ENCODE measurements around the gene PPL. TPM values are rescaled to one million over a fixed set of nuclear protein-coding genes. Genes with fewer than 3 reads are reported as not detected.
A peak's percentile ranks its signal among the peaks of the same experiment; 100 is the strongest.
"Not testable (repeated sequence)": the region's sequence is repeated elsewhere in the genome, so short reads cannot be mapped to it uniquely, and the experiment has no call there.

PPL gene
- total RNA-seq, 1 donor from 2014 or later: 14.9 TPM

DNA sequence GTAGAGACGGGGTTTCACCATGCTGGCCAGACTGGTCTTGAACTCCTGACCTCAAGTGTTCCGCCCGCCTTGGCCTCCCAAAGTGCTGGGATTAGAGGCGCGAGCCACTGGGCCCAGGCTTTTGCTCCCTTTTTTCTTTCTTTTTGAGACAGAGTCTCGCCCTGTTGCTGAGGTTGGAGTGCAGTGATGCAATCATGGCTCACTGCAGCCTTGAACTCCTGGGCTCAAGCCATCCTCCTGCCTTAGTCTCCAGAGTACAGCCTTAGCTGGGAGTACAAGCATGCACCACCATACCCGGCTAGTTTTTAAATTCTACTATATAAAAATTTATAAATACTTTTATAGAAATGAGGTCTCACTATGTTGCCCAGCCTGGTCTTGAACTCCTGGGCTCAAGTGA is 26.6 kb upstream of the PPL start:
- intact Hi-C loops (cut with DNase I); DNase-seq; ATAC-seq (ENCODE audit: poor library complexity): not testable (repeated sequence)

DNA sequence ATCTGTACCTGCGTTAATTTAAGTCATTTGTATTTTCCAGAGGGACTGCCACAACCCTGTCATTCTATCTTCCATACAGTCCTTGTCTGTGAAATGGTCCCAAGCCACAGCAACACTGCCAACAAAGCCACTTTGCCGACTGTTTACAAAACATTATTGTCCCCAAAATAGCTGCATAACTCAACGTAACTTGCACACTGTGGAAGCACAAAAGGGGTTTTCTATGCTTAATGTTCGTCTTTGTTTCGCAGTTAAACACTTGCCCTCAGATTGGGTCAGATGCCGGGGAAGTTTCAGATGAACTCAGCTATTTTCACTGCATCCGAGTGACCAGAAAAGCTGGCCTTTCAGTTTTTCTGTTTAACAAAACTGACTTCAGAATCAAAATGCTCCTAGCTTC is 25.8 kb upstream of the PPL start:
- DNase-seq: no peak
- ATAC-seq (ENCODE audit: poor library complexity): no peak
- intact Hi-C loops (cut with DNase I): no loop called here

DNA sequence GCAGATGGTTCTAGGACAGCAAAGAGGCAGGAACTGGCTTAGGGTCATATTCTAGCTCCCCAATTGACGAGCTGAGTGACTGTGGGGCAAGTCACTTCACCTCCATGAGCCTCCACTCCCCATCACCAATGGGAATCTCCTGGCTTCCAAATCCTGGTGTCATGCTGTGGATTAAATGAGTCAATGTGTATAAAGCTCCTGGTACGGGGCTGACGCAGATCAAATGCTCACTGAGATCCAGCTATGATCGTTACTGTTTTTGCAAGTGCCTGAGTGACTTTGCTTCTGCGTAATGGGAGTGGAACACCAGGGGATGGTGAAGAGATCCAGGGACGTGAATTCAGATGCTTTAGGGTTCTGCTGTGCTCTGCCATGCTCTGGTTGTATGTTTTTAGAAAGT is 23.6 kb upstream of the PPL start:
- no peak for ATAC-seq (ENCODE audit: poor library complexity)
- intact Hi-C loops (cut with DNase I): no loop called here
- DNase-seq: no peak

DNA sequence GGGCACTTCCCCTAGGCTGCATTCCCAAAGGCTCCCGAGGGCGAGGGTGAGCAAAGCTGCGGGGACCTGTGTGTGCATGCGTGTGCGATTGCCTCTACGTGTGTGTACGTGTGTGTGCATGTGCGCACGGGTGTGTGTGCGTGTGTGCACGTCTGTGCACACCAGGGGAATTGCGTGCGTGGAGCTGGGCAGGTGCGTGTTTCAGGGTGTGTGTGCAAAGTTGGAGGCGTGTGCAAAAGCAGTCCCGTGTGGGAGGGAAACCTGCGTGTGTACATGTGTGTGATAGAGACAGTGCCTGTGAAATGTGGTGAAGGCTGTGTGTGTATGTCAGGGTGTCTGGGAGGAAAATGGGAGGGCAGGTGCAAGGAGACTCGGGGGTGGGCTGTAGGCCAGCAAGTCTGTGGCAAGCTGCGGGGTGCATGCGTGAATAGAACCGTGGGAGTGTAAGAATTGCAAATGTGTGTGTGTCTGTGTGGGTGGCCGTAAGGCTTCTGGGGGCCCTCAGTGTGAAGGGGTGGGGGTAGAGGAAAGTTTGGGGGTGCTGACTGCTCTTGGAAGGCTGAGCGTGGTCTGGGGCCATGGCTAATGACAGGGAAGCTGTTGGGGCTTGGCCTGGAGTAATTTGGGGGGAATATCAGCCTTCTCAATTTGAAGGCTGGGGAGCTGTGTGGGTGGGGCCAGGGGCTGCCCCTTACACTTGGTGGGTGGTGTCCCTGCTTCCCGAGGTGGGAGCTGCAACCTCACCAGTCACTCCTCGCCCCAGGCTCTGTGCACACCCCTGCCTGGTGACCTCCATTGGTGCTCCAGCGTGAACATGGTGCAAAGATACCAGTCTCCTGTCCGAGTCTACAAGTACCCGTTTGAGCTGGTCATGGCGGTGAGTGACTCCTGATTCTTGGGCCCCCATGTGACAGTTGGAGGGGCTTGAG is 21.8 kb upstream of the PPL start:
- ATAC-seq (ENCODE audit: poor library complexity) (no peak), DNase-seq (no peak)
- intact Hi-C loops (cut with DNase I): loop anchor here (10.0 kb wide), 2 partner anchors 154 to 224 kb away; partner anchors contain the start of genes ANKS3, DNAAF8 and ROGDI

DNA sequence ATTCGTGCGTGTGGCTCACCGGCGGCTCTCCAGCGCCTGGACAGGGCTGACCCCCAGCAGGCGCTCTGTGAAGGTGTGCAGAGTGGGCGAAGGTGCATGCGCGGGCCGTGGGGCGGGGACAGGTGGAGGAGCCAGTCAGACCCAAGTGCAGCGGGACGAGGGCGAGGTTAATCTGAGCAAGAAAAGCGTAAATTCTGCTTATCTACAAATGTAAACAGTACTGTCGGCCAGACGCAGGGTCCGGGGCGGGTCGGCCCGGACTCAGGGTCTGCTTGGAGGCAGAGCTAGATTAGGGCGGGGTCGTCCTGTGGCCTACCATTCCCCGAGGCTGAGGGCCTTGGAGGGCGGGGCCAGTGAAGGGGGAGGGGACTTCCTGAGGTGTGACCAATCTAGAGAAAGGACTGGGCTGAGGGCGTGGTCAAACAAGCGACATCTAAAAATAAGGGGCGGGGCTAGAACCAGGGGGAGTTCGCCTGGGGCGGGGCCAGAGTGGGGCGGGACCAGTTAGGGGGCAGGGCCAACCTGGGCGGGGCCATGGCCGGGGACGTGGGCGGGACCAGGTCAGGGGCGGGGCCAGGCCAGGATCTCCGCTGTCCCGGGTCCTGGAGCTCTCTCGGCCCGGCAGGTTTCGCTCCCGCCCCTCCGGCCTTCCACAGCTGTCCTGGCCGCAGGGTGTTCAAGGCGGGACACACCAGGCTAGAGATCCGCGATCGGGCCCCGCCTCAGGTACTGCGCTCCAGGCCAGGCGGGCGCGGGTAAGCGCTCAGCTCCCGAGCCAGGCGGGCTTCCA is 21.0 kb upstream of the PPL start, which contains the start of gene SEC14L5:
Gene SEC14L5 (plus strand): TSS at position 611 of the 790 bp plus-strand sequence. CDS start 994 bp downstream, outside the sequence.
- peak; percentile 97 for DNase-seq
- intact Hi-C loops (cut with DNase I): loop anchor here (10.0 kb wide), 2 partner anchors 153 to 223 kb away; partner anchors contain the start of genes ANKS3, DNAAF8 and ROGDI

DNA sequence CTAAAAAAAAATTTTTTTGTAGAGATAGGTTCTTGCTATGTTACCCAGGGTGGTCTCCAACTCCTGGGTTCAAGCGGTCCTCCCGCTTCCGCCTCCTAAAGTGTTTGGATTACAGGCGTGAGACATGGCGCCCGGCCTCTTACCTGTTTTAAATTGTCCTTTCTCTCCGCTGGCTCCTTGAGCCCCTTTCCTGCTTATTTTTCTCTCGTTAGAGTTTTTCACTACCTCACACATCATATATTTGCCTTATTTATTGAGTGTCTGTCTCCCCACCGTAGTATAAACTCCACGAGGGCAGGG is 20.4 kb upstream of the PPL start:
- intact Hi-C loops (cut with DNase I): loop anchor here (10.0 kb wide), 2 partner anchors 153 to 223 kb away; partner anchors contain the start of genes ANKS3, DNAAF8 and ROGDI
- no peak for DNase-seq
- ATAC-seq (ENCODE audit: poor library complexity): no peak

More for the DNA sequence above, 21.0 kb upstream of the PPL start, which contains the start of gene SEC14L5:
- ATAC-seq (ENCODE audit: poor library complexity): peak; percentile 97

DNA sequence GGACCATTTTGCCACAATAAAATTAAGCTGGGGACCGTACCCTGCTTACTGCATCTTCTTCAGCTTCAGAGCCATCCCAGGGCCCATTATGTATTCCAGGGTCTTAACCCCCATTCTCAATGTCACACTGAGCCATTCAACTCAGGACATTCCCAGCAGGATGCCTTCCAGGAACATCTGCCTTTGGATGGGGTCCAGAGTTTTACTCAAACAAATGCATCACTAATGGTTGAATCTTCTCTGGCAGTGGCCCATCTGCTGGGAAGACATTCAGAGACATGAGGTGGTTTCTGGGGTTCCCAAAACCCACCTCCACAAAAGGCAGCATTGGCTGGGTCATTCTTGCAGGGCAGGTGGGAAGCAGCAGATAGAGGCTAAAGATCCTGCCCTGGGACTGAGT is 17.8 kb upstream of the PPL start:
- DNase-seq (no peak), ATAC-seq (ENCODE audit: poor library complexity) (no peak)
- intact Hi-C loops (cut with DNase I): loop anchor here (10.0 kb wide), 2 partner anchors 150 to 220 kb away; partner anchors contain the start of genes ANKS3, DNAAF8 and ROGDI

DNA sequence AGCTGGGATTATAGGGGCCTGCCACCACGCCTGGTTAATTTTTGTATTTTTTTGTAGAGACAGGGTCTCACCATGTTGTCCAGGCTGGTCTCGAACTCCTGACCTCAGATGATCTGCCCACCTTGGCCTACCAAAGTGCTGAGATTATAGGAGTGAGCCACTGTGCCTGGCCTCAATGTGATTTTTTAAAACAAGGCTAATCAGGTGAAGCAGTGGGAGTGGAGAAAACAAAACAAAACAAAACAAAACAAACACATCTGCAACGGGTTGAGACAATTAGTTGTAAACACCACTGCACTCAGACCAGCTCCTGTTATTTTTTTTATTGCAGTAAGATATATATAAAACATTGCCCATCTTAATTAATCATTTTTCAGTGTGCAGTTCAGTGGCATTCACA is 14.6 kb upstream of the PPL start:
- intact Hi-C loops (cut with DNase I): loop anchor here (10.0 kb wide), 2 partner anchors 147 to 217 kb away; partner anchors contain the start of genes ANKS3, DNAAF8 and ROGDI
- DNase-seq; ATAC-seq (ENCODE audit: poor library complexity): not testable (repeated sequence)

DNA sequence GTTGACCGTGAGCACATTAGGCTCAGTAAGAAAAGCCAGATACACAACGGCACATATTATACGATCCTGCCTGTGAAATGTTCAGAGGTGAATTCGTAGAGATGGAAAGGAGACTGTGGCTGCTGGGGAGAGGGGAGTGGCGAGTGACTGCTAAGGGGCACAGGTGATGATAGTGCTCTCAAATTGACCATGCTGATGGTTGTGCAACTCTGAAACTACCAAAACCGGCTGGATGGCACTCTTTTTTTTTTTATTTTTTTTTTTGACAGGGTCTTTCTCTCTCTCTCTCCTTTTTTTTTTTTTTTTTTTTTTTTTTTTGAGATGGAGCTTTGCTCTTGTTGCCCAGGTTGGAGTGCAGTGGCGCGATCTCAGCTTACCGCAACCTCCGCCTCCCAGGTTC is 13.0 kb upstream of the PPL start:
- ATAC-seq (ENCODE audit: poor library complexity) (no peak), DNase-seq (no peak)
- intact Hi-C loops (cut with DNase I): loop anchor here (10.0 kb wide), 2 partner anchors 145 to 215 kb away; partner anchors contain the start of genes ANKS3, DNAAF8 and ROGDI

DNA sequence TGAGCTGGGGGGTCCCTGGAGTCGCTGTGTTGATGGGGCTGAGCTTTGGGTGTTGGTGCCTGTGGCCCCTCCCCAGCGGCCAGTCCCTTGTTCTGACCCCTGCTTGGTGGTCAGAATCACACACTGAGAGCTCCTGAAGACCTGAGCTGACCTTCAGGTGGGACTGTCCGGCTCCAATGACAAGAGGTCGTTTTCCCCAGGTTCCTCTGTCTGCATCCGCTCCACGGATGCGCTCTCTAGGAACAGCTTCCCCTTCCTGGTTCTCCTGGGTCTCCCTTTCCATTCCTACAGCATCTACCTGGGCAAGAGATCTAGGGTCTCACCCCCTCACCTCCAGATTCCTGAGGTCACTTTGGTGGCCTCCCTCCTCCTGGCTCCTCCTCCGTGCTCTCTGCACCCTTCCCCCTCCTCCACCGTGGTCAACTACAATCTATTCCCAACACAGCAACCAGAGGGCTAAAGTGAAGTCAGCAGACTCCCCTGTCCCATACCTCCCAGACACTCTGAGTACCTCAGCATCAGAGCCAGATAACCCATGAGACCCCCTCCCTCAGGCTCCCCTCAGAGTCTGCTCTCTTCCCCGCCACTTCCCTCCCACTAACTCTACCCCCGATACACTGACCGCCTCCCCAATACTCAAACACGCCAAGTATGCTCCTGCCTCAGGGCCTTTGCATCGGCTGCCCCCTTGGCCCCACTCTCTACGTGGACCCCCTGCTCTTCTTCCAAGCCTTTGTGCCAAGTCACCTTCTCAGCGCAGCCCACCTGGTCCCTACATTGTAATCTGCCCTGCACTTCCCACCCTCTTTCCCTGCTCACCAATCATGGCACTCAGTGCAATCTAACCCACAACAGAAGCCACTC is 12.2 kb upstream of the PPL start:
- DNase-seq (no peak), ATAC-seq (ENCODE audit: poor library complexity) (no peak)
- intact Hi-C loops (cut with DNase I): no loop called here

DNA sequence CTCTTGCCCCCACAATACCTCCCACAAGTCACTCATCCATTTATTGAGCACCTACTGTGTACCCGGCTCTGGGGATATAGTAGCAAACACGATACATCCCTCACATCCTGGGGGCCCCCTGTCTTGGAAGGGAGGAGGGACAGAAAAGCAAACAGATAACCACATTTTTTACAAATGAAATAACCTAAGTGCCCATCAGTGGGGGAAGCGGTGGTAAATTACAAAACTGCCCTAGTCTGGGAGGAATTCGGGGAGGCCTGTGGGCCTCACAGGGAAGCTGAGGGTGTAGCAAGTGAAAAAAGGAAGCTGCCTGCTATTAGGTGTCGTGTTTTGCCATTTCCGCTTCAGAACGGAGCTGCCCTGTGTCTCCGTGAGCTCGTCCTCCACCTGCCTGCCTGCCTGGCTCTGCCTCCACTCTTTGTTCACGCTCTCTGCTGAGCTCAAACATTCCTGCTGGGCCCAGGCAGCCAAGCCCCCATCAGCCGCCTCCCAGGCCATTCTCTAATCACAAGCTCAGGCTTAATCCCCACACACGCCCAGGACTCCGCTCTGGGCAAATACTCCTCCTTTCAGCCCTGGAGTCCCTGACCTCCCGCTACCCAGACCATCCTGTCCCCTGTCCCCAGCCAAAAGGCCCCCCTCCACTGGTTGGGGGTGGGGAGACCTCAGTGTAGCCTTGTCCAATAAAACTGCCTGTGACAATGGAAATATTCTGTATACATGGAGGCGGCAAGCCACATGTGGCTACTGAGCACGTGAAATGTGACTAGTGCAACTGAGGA is 11.0 kb upstream of the PPL start:
- no peak for ATAC-seq (ENCODE audit: poor library complexity)
- DNase-seq: no peak
- intact Hi-C loops (cut with DNase I): no loop called here

DNA sequence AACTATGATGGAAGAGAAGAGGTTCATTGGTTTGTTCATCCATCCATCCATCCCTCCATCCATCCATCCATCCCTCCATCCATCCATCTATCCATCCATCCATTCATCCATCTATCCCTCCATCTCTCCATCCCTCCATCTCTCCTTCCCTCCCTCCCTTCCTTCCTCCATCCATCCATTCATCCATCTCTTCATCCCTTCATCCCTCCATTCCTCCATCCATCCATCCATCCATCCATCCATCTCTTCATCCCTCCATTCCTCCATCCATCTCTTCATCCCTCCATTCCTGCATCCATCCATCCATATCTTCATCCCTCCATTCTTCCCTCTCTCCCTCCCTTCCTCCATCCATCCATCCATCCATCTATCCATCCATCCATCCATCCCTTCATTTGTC is 10.0 kb upstream of the PPL start:
- DNase-seq (no peak), ATAC-seq (ENCODE audit: poor library complexity) (no peak)
- intact Hi-C loops (cut with DNase I): no loop called here

DNA sequence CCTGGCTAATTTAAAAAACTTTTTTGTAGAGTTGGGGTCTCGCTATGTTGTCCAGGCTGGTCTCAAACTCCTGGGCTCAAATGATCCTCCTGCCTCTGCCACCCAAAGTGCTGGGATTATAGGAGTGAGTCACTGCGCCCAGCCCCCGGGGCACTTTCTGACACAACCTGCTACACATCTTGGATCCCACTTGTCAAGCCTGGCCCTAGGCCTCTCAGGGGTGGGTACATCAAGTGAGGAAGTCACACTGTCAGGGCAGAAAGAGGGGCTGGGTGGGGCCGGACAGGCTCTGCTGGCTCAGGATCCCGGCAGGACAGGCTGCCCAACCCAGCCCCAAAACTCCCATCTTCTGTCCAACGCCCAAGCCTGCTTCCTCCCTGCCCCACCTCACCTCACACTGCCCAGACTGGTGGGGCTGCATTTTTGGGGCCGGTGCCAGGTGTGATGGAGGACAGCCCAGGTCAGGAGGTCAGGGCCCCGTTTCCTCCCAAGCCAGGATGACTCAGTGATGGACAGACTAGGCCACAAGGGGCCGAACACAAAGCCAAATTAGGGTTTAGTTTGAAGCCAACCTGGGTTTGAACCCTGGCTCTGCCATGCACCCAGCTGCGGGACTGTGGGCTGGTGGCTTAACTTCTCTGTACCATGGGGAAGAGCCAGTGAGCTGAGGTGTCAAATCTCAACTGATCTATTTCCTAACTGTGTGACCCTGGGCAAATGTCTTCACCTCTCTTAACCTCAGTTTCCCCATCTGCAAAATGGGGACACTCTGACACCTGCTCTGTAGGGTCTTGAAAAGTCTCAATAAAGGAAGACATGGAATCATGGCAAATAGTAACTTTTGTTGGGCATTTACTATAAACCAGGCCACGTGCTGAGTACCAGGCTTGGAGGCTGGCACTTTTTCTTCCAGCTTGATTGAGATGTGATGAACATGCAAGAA is 8.9 kb upstream of the PPL start:
- intact Hi-C loops (cut with DNase I): no loop called here
- DNase-seq (peak; percentile 67), ATAC-seq (ENCODE audit: poor library complexity) (peak; percentile 9)

DNA sequence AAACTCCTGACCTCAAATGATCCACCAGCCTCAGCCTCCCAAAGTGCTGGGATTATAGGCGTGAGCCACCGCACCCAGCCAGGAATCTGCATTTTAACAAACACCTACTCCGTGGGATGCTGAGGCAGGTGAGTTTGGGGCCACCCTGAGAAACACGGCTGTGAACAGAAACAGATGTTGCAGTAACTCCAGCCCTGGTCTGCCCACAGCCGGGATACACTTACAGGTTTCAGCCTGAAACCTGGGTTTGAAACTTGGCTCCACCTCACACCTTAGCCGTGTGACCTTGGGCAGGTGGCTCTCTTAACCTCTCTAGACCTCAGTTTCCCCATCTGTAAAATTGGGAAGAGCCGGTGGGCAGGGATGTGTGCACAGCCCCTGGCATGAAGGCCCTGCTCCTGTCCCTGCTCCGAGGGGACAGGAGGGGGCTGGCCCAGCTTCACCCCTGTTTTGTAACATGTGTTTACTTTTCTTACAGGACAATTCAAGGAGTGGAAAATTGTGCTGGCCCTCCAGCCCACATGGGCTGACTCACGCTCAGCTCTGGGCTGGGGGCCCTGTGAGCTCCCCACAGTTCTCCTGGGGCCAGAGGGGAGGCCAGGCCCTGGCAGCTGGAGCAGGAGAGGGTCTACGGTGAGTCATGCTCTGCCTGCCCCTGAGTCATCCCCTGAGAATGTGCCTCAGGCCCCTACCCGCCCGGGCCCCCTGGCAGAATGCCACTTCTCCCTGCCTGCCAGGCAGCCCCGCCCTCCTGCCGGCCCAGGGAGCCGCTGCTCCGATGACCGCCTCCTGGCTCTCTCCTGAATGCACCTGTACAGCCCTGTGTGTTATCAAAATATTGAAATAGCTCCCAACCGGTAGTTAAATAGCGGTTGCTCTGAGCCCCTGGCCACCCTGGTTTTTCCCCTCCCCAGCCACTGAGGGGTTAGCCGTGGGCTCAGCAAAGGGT is 7.7 kb upstream of the PPL start:
- peak; percentile 90 for DNase-seq
- intact Hi-C loops (cut with DNase I): no loop called here
- ATAC-seq (ENCODE audit: poor library complexity): peak; percentile 84

DNA sequence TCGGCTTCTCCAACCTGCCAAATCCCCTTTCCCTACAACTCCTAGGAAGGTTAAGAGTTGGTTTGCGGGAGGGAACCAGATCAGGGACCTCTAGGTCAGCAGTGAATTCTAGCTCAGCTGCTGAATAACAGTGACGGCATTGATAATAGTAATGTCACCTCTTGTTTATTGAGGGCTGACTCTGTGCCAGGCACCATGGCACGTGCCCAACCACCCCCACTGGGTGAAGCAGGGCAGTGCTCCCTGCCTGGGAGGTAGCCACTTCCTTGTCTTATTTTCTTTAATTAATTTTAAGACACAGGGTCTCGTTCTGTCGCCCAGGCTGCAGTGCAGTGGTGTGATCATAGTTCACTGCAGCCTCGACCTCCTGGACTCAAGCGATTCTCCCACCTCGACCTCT is 5.5 kb upstream of the PPL start:
- DNase-seq (no peak), ATAC-seq (ENCODE audit: poor library complexity) (no peak)
- intact Hi-C loops (cut with DNase I): no loop called here
